C4-2B (cell line): ENCODE data around the gene SLC15A4.
"Not testable (repeated sequence)": the region's sequence is repeated elsewhere in the genome, so short reads cannot be mapped to it uniquely, and the experiment has no call there.

ENCODE experiments used
- H3K27ac ChIP-seq: fragments of 450-650 bp; 2 replicates; pipeline ENCODE4 v1.5.1; 2017
- ZFX ChIP-seq: fragments of 450-650 bp; IDR thresholded peaks from 2 replicates; pipeline ENCODE4 v1.6.1; 2017
- TF ChIP-seq, protein P1 (sequence below): fragments of 450-650 bp; conservative IDR thresholded peaks from 2 replicates; pipeline ENCODE4 v1.5.1; 2017; ENCODE audit warnings: mild to moderate bottlenecking

The SLC15A4 gene

DNA sequence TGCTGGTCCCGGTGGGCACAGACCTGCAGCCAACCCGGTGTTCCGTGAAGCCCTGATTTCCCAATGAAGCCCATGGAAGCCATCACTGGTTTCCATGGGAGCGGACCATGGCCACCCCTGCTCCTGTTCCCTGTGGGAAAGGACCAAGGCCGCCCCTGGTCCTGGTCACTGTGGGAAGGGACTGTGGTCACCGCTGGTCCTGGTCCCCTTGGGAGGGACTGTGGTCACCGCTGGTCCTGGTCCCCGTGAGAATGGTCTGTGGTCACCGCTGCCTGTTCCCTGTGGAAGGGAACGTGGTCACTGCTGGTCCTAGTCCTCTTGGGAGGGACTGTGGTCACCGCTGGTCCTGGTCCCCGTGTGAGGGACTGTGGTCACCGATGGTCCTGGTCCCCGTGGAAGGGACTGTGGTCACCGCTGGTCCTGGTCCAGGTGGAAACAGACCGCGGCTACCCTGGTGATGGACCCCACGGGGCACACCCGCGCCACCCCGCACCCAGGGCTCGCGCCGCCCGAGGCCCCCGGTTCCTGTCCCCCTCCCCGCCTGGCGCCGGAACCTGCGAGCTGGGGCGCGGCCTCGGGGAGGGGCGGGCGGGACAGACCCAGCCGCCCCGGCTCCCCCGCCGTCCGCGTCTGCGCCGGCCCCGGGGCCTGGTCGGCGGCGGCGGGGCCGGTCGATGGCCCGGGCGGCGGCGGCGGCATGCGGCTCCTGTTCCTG is 29.3 kb upstream of the SLC15A4 start, which contains the start of gene GLT1D1:
TSS of gene GLT1D1 (plus strand) at position 594 of the 715 bp plus-strand sequence. CDS start at position 698, 104 bp downstream.
- no peak within 1 kb of the TSS for H3K27ac ChIP-seq

GRCh38 chr12:128852026-128852698 is 28.4 kb upstream of the SLC15A4 start:
- no peak for TF ChIP-seq ZFX
- TF ChIP-seq, protein P1, sequence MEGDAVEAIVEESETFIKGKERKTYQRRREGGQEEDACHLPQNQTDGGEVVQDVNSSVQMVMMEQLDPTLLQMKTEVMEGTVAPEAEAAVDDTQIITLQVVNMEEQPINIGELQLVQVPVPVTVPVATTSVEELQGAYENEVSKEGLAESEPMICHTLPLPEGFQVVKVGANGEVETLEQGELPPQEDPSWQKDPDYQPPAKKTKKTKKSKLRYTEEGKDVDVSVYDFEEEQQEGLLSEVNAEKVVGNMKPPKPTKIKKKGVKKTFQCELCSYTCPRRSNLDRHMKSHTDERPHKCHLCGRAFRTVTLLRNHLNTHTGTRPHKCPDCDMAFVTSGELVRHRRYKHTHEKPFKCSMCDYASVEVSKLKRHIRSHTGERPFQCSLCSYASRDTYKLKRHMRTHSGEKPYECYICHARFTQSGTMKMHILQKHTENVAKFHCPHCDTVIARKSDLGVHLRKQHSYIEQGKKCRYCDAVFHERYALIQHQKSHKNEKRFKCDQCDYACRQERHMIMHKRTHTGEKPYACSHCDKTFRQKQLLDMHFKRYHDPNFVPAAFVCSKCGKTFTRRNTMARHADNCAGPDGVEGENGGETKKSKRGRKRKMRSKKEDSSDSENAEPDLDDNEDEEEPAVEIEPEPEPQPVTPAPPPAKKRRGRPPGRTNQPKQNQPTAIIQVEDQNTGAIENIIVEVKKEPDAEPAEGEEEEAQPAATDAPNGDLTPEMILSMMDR = no peak
- H3K27ac ChIP-seq = no peak overlapping the region

More for the DNA sequence above, 29.3 kb upstream of the SLC15A4 start, which contains the start of gene GLT1D1:
- TF ChIP-seq, protein P1 = no peak
- TF ChIP-seq ZFX = no peak

DNA sequence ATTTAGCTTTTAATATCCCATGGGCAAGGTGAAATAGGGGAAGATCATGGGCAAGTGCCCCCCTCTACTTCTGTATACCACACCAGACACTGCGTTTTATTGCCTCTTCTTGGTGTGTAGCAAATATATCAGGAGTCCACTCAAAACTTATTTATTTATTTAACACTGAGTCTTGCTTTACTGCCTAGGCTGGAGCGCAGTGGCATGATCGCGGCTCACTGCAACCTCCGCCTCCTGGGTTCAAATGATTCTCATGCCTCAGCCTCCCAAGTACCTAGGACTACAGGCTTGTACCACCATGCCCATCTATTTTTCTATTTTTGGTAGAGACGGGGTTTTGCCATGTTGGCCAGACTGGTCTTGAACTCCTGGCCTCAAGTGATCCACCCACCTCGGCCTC is 27.7 kb upstream of the SLC15A4 start:
- not testable (repeated sequence) for H3K27ac ChIP-seq

DNA sequence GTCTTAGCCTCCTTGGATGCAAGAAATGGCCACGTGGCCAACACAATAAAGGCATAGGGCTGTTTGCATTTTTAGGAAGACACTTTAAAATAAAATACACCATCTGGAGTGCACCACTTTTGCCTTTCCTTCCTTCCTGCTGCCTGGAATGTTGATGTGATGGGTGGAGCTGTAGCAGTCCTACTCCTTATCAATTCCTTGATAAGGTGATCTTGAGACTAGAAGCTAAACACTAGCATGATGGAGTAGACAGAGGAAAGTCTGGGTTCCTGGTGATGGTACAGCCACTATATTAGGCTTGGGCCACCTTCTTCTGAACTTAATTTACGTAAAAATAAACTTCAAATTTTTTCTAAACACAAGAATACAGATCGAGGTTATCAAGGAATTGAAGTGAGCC is 26.6 kb upstream of the SLC15A4 start:
- H3K27ac ChIP-seq = no peak overlapping the region
- TF ChIP-seq, protein P1 = no peak
- no peak for TF ChIP-seq ZFX

- not testable (repeated sequence) for H3K27ac ChIP-seq
These were observed 26.0 kb upstream of the SLC15A4 start for GRCh38 chr12:128849806-128850205.

- TF ChIP-seq ZFX = no peak
- TF ChIP-seq, protein P1 = no peak
- H3K27ac ChIP-seq = no peak overlapping the region
These were observed 24.6 kb upstream of the SLC15A4 start for GRCh38 chr12:128848371-128848770.

GRCh38 chr12:128846671-128847070 is 22.9 kb upstream of the SLC15A4 start:
- not testable (repeated sequence) for H3K27ac ChIP-seq

GRCh38 chr12:128844031-128844635 is 20.4 kb upstream of the SLC15A4 start:
- TF ChIP-seq, protein P1 = no peak
- TF ChIP-seq ZFX = no peak
- H3K27ac ChIP-seq = no peak overlapping the region
